K562 (cell line): Measurements from ENCODE around the gene GAS2L1. TPM values are rescaled to one million over a fixed set of nuclear protein-coding genes. Genes with fewer than 3 reads are reported as not detected.

Source experiments
- ATAC-seq: fragments of 200-7000 bp; cut with Tn5 transposase; 3 replicates; pipeline ENCODE4 v1.9.1; 2020; ENCODE audit warnings: moderate library complexity
- BruUV-seq: library from RNA; stranded (reverse); fragments of 400-500 nt; replicated peaks from 2 replicates; lab custom pipeline; 2021; lab: Mats Ljungman, UMichigan
- CTCF ChIA-PET: fragments of 300-600 bp; formaldehyde crosslinking; extraction: SDS; loops from one replicate; lab custom pipeline; 2021; ENCODE audit warnings: low intra/inter-chr PET ratio; lab: Yijun Ruan, JAX
- POLR2A ChIA-PET: fragments of 300-600, 350-650 bp; sonication (Branson Sonifier 250); formaldehyde crosslinking; extraction: SDS; loops from one replicate; lab custom pipeline; 2021; ENCODE audit warnings: antibody characterized with exemption, inconsistent platforms; lab: Yijun Ruan, JAX
- DNase-seq, 4 experiments: peaks; one replicate each; pipeline versions ENCODE4 v3.0.0 to v3.0.0-alpha.2; 2011 to 2018; ENCODE audit warnings: low spot score in 3 of 4, mixed read lengths in 3 of 4; ENCODE audit errors: extremely low read depth in 1 of 4
- FAIRE-seq: peaks from 2 replicates; lab custom pipeline; 2011; peaks lifted over from hg19 to GRCh38; lab: Jason Lieb, UNC
- H2AFZ ChIP-seq: 2 replicates; pipeline ENCODE4 v1.6.0; 2011; ENCODE audit warnings: low read depth, low read length, control low read depth, inconsistent platforms
- H3K27ac ChIP-seq: fragments of 200-600 bp; 3 replicates; pipeline ENCODE4 v1.8.0; 2011; ENCODE audit warnings: low read depth, mild to moderate bottlenecking, control low read depth, inconsistent platforms, low read length, moderate library complexity, mixed read lengths; ENCODE audit errors: extremely low read depth
- H3K27me3 ChIP-seq, 2 experiments: fragments of 300-600 bp in 1 of 2; 2 replicates in 1 of 2; 3 replicates in 1 of 2; pipeline versions ENCODE4 v1.6.0 to v1.8.0; 2011; ENCODE audit warnings: inconsistent platforms in 2 of 2, low read length in 2 of 2, mild to moderate bottlenecking in 1 of 2, mixed read lengths in 1 of 2, moderate library complexity in 1 of 2; ENCODE audit not compliant: control insufficient read depth in 2 of 2, insufficient read depth in 2 of 2
- H3K36me3 ChIP-seq: fragments of 300-600 bp; 3 replicates; pipeline ENCODE4 v1.8.0; 2011; ENCODE audit warnings: mild to moderate bottlenecking, low read length, inconsistent platforms; ENCODE audit not compliant: control insufficient read depth, insufficient read depth
- H3K4me1 ChIP-seq, 2 experiments: fragments of 200-600 bp in 1 of 2; replicated peaks in 1 of 2; 2 replicates in 1 of 2; 3 replicates in 1 of 2; pipeline versions ENCODE4 v1.5.1 to v1.8.0; 2011; ENCODE audit warnings: inconsistent platforms in 2 of 2, low read length in 2 of 2, mild to moderate bottlenecking in 1 of 2, mixed read lengths in 1 of 2, moderate library complexity in 1 of 2; ENCODE audit not compliant: control insufficient read depth in 2 of 2, insufficient read depth in 2 of 2
- H3K4me2 ChIP-seq: 2 replicates; pipeline ENCODE4 v1.6.1; 2011; ENCODE audit warnings: low read length, control low read depth, inconsistent platforms, mixed read lengths; ENCODE audit not compliant: insufficient read depth
- H3K4me3 ChIP-seq: fragments of 200-600 bp; sonication (generic), shearing (Covaris generic); 2 replicates; pipeline ENCODE4 v1.5.1; 2016; ENCODE audit warnings: control low read depth, inconsistent platforms
- H3K79me2 ChIP-seq: fragments of 200-600 bp; 3 replicates; pipeline ENCODE4 v1.8.0; 2011; ENCODE audit warnings: low read length, inconsistent platforms; ENCODE audit not compliant: control insufficient read depth, insufficient read depth
- H3K9ac ChIP-seq, 2 experiments: 2 replicates each; pipeline versions ENCODE4 v1.6.0 to v1.6.1; 2011; ENCODE audit warnings: low read depth in 2 of 2, low read length in 2 of 2, control low read depth in 1 of 2, inconsistent platforms in 1 of 2, mild to moderate bottlenecking in 1 of 2, mixed read lengths in 1 of 2; ENCODE audit not compliant: insufficient read depth in 1 of 2
- H3K9me1 ChIP-seq: one replicate; pipeline ENCODE4 v1.6.0; 2011; ENCODE audit warnings: inconsistent platforms, mild to moderate bottlenecking, low read length, moderate library complexity; ENCODE audit not compliant: control insufficient read depth, insufficient read depth
- H3K9me3 ChIP-seq: replicated peaks from 2 replicates; pipeline ENCODE4 v1.5.1; 2011; ENCODE audit warnings: low read depth, low read length, inconsistent platforms; ENCODE audit not compliant: control insufficient read depth, insufficient read depth
- H4K20me1 ChIP-seq: replicated peaks from 2 replicates; pipeline ENCODE4 v1.6.1; 2011; ENCODE audit warnings: low read length, inconsistent platforms, mixed read lengths; ENCODE audit not compliant: control insufficient read depth, insufficient read depth
- BACH1 ChIP-seq: fragments of 200-800 bp; sonication (Bioruptor generic); IDR thresholded peaks from 2 replicates; pipeline ENCODE4 v1.6.1; 2016; ENCODE audit warnings: missing genetic modification characterization, missing compliant biosample characterization
- CCAR2 ChIP-seq: fragments of 200-400 bp; formaldehyde crosslinking; IDR thresholded peaks from 2 replicates; pipeline ENCODE4 v1.6.1; 2017; ENCODE audit warnings: mild to moderate bottlenecking, low read depth, low read length
- FOXJ2 ChIP-seq: fragments of 200-800 bp; sonication (Bioruptor generic); IDR thresholded peaks from 2 replicates; pipeline ENCODE4 v1.6.1; 2016; ENCODE audit warnings: missing genetic modification characterization, missing compliant biosample characterization
- KAT2B ChIP-seq: IDR thresholded peaks from one replicate; pipeline ENCODE4 v1.6.1; 2012; ENCODE audit warnings: low read depth, mild to moderate bottlenecking, control low read depth, inconsistent platforms, low read length, moderate library complexity
- POLR2H ChIP-seq: IDR thresholded peaks from 2 replicates; pipeline ENCODE4 v1.6.1; 2016; ENCODE audit warnings: missing genetic modification characterization, low read depth, mild to moderate bottlenecking, control low read depth, missing compliant biosample characterization, moderate library complexity
- RBBP5 ChIP-seq: fragments of 200-600 bp; sonication (generic); IDR thresholded peaks from 2 replicates; pipeline ENCODE4 v1.6.1; 2012; ENCODE audit warnings: borderline replicate concordance, mild to moderate bottlenecking, low read length, control low read depth, inconsistent platforms; ENCODE audit not compliant: insufficient read depth, poor library complexity, severe bottlenecking
- RFX7 ChIP-seq: fragments of 250-450 bp; sonication (Bioruptor Pico); IDR thresholded peaks from 2 replicates; pipeline ENCODE4 v1.5.1; 2021; ENCODE audit warnings: mild to moderate bottlenecking
- TEAD2 ChIP-seq: fragments of 450-650 bp; IDR thresholded peaks from 2 replicates; pipeline ENCODE4 v1.6.1; 2016; ENCODE audit warnings: missing genetic modification characterization, control low read depth, missing compliant biosample characterization
- THRAP3 ChIP-seq: fragments of 450-650 bp; IDR thresholded peaks from 2 replicates; pipeline ENCODE4 v1.6.1; 2016; ENCODE audit warnings: mild to moderate bottlenecking, inconsistent platforms, borderline replicate concordance
- ZNF589 ChIP-seq: fragments of 200-800 bp; sonication (Bioruptor generic); IDR thresholded peaks from 2 replicates; pipeline ENCODE4 v1.6.1; 2016; ENCODE audit warnings: low read depth, missing genetic modification characterization, missing compliant biosample characterization
- ZNF655 ChIP-seq: fragments of 250-450 bp; sonication (Bioruptor Pico); IDR thresholded peaks from 2 replicates; pipeline ENCODE4 v1.5.0; 2021
- WGBS: fragments of 100-300 bp; shearing (Covaris generic); methylation state at CpG from one replicate; pipeline ENCODE4 v1.1.6; 2016; ENCODE audit warnings: low coverage, mixed read lengths; ENCODE audit not compliant: insufficient coverage; ENCODE audit errors: missing lambda C conversion rate; 5-methylcytosine and 5-hydroxymethylcytosine counted together
- in situ Hi-C: fragments of 300-500 bp; cut with MboI; formaldehyde crosslinking; loops from 4 replicates; pipeline ENCODE4 v1.15.0; 2018; ENCODE audit warnings: inconsistent platforms, mixed read lengths
- intact Hi-C: fragments of 100-400 bp; cut with micrococcal nuclease; formaldehyde crosslinking; loops from 2 replicates; pipeline ENCODE4 v1.14.2; 2022
- polyA plus RNA-seq, 8 experiments: library from polyadenylated mRNA; depleted of rRNA in 4 of 8; stranded (reverse) in 5 of 8; unstranded in 3 of 8; fragments of >200 nt; fragmentation: Nextera tagmentation in 2 of 8; fragmentation: Illumina TruSeq in 1 of 8; extraction: Ambion mirVana in 2 of 8; extraction: Trizol in 1 of 8; gene quantifications; 2 replicates each; pipeline versions ENCODE4 v1.2.1 to v1.2.3, GENCODE V29; 2011 to 2014; ENCODE audit warnings: inconsistent platforms in 1 of 8, missing spikeins in 1 of 8
- total RNA-seq, 7 experiments: library from RNA; depleted of rRNA in 6 of 7; stranded (reverse); fragments of >200 nt in 6 of 7; fragmentation: Illumina TruSeq in 2 of 7; extraction: Trizol in 2 of 7; gene quantifications; 2 replicates each; pipeline versions ENCODE4 v1.2.1 to v1.2.3, GENCODE V29; 2011 to 2021; ENCODE audit warnings: low replicate concordance in 1 of 7
- TF ChIP-seq, protein P1 (sequence below): fragments of 250-450 bp; sonication (Bioruptor Pico); IDR thresholded peaks from 2 replicates; pipeline ENCODE4 v1.4.0; 2020
- TF ChIP-seq, protein P2 (sequence below): sonication (generic); formaldehyde crosslinking; IDR thresholded peaks from 2 replicates; pipeline ENCODE4 v1.8.0; 2022; ENCODE audit warnings: missing genetic modification reagents, mild to moderate bottlenecking, borderline replicate concordance

Gene GAS2L1
- total and polyA plus RNA-seq, 9 of the 15 experiments (the other 6 are each of a cell fraction or from before 2014, with no cell fraction given) = 0.56 to 19.7 (median 3.2) TPM

- in situ Hi-C loops (no loop called here), intact Hi-C loops (no loop called here)
- Histone ChIP-seq H3K9me1 (no peaks in the 10 kb centered on the region), H3K27ac (no peak overlapping the region), H2AFZ (no peak overlapping the region), H3K79me2 (no peaks in the 10 kb centered on the region), H3K9ac (no peak overlapping the region; a peak in 1 of 4 replicates), H3K4me2 (no peak overlapping the region), H4K20me1 (no peaks in the 10 kb centered on the region), H3K4me1 (peaks cover 0 to 10% of the 10 kb centered on the region in 2 experiments; a peak in 3 of 5 replicates), H3K36me3 (peaks cover 85% of the 10 kb centered on the region), H3K4me3 (no peak overlapping the region), H3K9me3 (no peaks in the 10 kb centered on the region), H3K27me3 (no peaks in the 10 kb centered on the region)
- DNase-seq = no peak
- BruUV-seq = no TSS peak
- ChIA-PET POLR2A (interaction anchor here (0.6 kb wide), 1 partner anchor 8 kb away, joined by 3 read pairs; no protein-coding TSS in a partner anchor), CTCF (no interaction called here)
- FAIRE-seq = no peak
- 100% methylated on average over 3 of the region's 4 CpGs for WGBS
- ATAC-seq = no peak
- TF ChIP-seq RFX7 (CRISPR knock-in tag) (no peak), POLR2H (tag) (no peak), FOXJ2 (no peak), TEAD2 (no peak), CCAR2 (no peak), RBBP5 (no peak), KAT2B (no peak), ZNF589 (CRISPR knock-in tag) (no peak), BACH1 (tag) (no peak), THRAP3 (no peak), ZNF655 (CRISPR knock-in tag) (no peak)
- TF ChIP-seq, protein P1, sequence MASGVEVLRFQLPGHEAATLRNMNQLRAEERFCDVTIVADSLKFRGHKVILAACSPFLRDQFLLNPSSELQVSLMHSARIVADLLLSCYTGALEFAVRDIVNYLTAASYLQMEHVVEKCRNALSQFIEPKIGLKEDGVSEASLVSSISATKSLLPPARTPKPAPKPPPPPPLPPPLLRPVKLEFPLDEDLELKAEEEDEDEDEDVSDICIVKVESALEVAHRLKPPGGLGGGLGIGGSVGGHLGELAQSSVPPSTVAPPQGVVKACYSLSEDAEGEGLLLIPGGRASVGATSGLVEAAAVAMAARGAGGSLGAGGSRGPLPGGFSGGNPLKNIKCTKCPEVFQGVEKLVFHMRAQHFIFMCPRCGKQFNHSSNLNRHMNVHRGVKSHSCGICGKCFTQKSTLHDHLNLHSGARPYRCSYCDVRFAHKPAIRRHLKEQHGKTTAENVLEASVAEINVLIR (CRISPR knock-in tag) = no peak
- TF ChIP-seq, protein P2, sequence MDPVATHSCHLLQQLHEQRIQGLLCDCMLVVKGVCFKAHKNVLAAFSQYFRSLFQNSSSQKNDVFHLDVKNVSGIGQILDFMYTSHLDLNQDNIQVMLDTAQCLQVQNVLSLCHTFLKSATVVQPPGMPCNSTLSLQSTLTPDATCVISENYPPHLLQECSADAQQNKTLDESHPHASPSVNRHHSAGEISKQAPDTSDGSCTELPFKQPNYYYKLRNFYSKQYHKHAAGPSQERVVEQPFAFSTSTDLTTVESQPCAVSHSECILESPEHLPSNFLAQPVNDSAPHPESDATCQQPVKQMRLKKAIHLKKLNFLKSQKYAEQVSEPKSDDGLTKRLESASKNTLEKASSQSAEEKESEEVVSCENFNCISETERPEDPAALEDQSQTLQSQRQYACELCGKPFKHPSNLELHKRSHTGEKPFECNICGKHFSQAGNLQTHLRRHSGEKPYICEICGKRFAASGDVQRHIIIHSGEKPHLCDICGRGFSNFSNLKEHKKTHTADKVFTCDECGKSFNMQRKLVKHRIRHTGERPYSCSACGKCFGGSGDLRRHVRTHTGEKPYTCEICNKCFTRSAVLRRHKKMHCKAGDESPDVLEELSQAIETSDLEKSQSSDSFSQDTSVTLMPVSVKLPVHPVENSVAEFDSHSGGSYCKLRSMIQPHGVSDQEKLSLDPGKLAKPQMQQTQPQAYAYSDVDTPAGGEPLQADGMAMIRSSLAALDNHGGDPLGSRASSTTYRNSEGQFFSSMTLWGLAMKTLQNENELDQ (CRISPR knock-in tag) = no peak
Observed at GRCh38 chr22:29346659-29347058, 40.2 kb downstream of the GAS2L1 start.
